Neutrophil (primary cell): Measurements from ENCODE around the gene HEBP1.

ENCODE experiments used
- H3K27ac ChIP-seq: fragments of 200-600 bp; sonication (generic); 2 replicates; pipeline ENCODE4 v1.5.1; 2016; ENCODE audit warnings: mild to moderate bottlenecking, moderate library complexity
- H3K27me3 ChIP-seq: fragments of 200-600 bp; sonication (generic); 2 replicates; pipeline ENCODE4 v1.6.0; 2016; ENCODE audit warnings: mild to moderate bottlenecking
- H3K36me3 ChIP-seq: fragments of 200-600 bp; sonication (generic); 2 replicates; pipeline ENCODE4 v1.5.1; 2017
- H3K4me1 ChIP-seq, 2 experiments: fragments of 200-600 bp in 1 of 2; sonication (generic) in 1 of 2; 1 replicate in 1 of 2; 2 replicates in 1 of 2; pipeline versions ENCODE4 v1.5.1 to v1.6.1; 2013 to 2016; ENCODE audit warnings: low read depth in 1 of 2, low read length in 1 of 2, mild to moderate bottlenecking in 1 of 2, moderate library complexity in 1 of 2; ENCODE audit not compliant: control insufficient read depth in 1 of 2, insufficient read depth in 1 of 2
- H3K4me3 ChIP-seq, 2 experiments: fragments of 200-600 bp in 1 of 2; sonication (generic) in 1 of 2; 1 replicate in 1 of 2; 2 replicates in 1 of 2; pipeline ENCODE4 v1.5.1; 2013 to 2016; ENCODE audit warnings: low read depth in 1 of 2, low read length in 1 of 2, mild to moderate bottlenecking in 1 of 2, moderate library complexity in 1 of 2
- H3K9me3 ChIP-seq: fragments of 200-600 bp; sonication (generic); 2 replicates; pipeline ENCODE4 v1.5.1; 2016
- CTCF ChIP-seq: fragments of 200-600 bp; sonication (generic); IDR thresholded peaks from 2 replicates; pipeline ENCODE4 v1.5.1; 2016; ENCODE audit warnings: antibody characterized with exemption

The HEBP1 gene

GRCh38 chr12:13027508-13027907 lies 27.4 kb upstream of the HEBP1 start:
- H3K27me3 ChIP-seq: no peaks in the 10 kb centered on the region
- no peak overlapping the region for H3K4me3 ChIP-seq
- no peaks in the 10 kb centered on the region for H3K36me3 ChIP-seq
- H3K9me3 ChIP-seq: no peaks in the 10 kb centered on the region
- H3K27ac ChIP-seq: no peak overlapping the region
- no peak for TF ChIP-seq CTCF
- H3K4me1 ChIP-seq: peaks cover 0 to 6% of the 10 kb centered on the region in 2 experiments

GRCh38 chr12:13027032-13027431 lies 27.0 kb upstream of the HEBP1 start:
- no peak for TF ChIP-seq CTCF
- H3K4me3 ChIP-seq: no peak overlapping the region
- no peaks in the 10 kb centered on the region for H3K9me3 ChIP-seq

GRCh38 chr12:13026286-13026685 lies 26.2 kb upstream of the HEBP1 start:
- Histone ChIP-seq H3K4me1 (peaks cover 0 to 6% of the 10 kb centered on the region in 2 experiments), H3K4me3 (no peak overlapping the region), H3K36me3 (no peaks in the 10 kb centered on the region), H3K9me3 (no peaks in the 10 kb centered on the region), H3K27ac (no peak overlapping the region), H3K27me3 (no peaks in the 10 kb centered on the region)
- no peak for TF ChIP-seq CTCF

More at GRCh38 chr12:13027032-13027431, 27.0 kb upstream of the HEBP1 start:
- H3K27me3 ChIP-seq: no peaks in the 10 kb centered on the region
- no peak overlapping the region for H3K27ac ChIP-seq
- no peaks in the 10 kb centered on the region for H3K36me3 ChIP-seq
- H3K4me1 ChIP-seq: peaks cover 0 to 6% of the 10 kb centered on the region in 2 experiments

GRCh38 chr12:13024531-13024916 lies 24.5 kb upstream of the HEBP1 start:
- Histone ChIP-seq H3K4me3 (no peak overlapping the region), H3K4me1 (peaks cover 0 to 6% of the 10 kb centered on the region in 2 experiments), H3K27me3 (no peaks in the 10 kb centered on the region), H3K36me3 (no peaks in the 10 kb centered on the region), H3K9me3 (no peaks in the 10 kb centered on the region), H3K27ac (no peak overlapping the region)
- TF ChIP-seq CTCF: no peak

GRCh38 chr12:13023811-13024530 lies 23.9 kb upstream of the HEBP1 start:
- Histone ChIP-seq H3K4me3 (no peak overlapping the region), H3K27ac (no peak overlapping the region), H3K27me3 (no peaks in the 10 kb centered on the region), H3K9me3 (no peaks in the 10 kb centered on the region), H3K36me3 (no peaks in the 10 kb centered on the region), H3K4me1 (peaks cover 0 to 6% of the 10 kb centered on the region in 2 experiments)
- TF ChIP-seq CTCF: no peak
